K562 (cell line): Measurements from ENCODE around the gene ACACB. TPM values are rescaled to one million over a fixed set of nuclear protein-coding genes. Genes with fewer than 3 reads are reported as not detected.

ENCODE experiments used
- BRCA1 ChIP-seq, 2 experiments: fragments of 450-650 bp in 1 of 2; sonication (generic) in 1 of 2; formaldehyde crosslinking in 1 of 2; IDR thresholded peaks; 2 replicates each; pipeline versions ENCODE4 v1.5.0 to v1.6.1; 2017 to 2020; ENCODE audit warnings: mild to moderate bottlenecking in 1 of 2, missing genetic modification reagents in 1 of 2
- CREBBP ChIP-seq: IDR thresholded peaks from one replicate; pipeline ENCODE4 v1.6.1; 2012; ENCODE audit warnings: low read depth, mild to moderate bottlenecking, control low read depth, inconsistent platforms, low read length
- CTBP1 ChIP-seq: fragments of 450-650 bp; IDR thresholded peaks from 2 replicates; pipeline ENCODE4 v1.6.1; 2016; ENCODE audit warnings: borderline replicate concordance
- ESRRB ChIP-seq: fragments of 250-450 bp; sonication (Bioruptor Pico); IDR thresholded peaks from 2 replicates; pipeline ENCODE4 v1.5.0; 2020; ENCODE audit warnings: mild to moderate bottlenecking, moderate library complexity, borderline replicate concordance
- NFIC ChIP-seq: fragments of 450-650 bp; IDR thresholded peaks from 2 replicates; pipeline ENCODE4 v1.6.1; 2017; ENCODE audit warnings: mild to moderate bottlenecking, inconsistent platforms
- NONO ChIP-seq, 2 experiments: fragments of 200-400 bp in 1 of 2; fragments of 450-650 bp in 1 of 2; formaldehyde crosslinking in 1 of 2; IDR thresholded peaks; 2 replicates each; pipeline ENCODE4 v1.6.1; 2017; ENCODE audit warnings: low read depth in 2 of 2, mild to moderate bottlenecking in 2 of 2, moderate library complexity in 2 of 2, low read length in 1 of 2
- RFX5 ChIP-seq: IDR thresholded peaks from 2 replicates; pipeline ENCODE4 v1.6.1; 2011; ENCODE audit warnings: low read depth, mild to moderate bottlenecking, improper control_type of control experiment, low read length
- TOE1 ChIP-seq, 2 experiments: fragments of 450-650 bp in 1 of 2; sonication (generic) in 1 of 2; formaldehyde crosslinking in 1 of 2; IDR thresholded peaks; 2 replicates each; pipeline versions ENCODE4 v1.7.1 to v1.8.0; 2016 to 2022; ENCODE audit warnings: borderline replicate concordance in 2 of 2, mild to moderate bottlenecking in 2 of 2, antibody characterized with exemption in 1 of 2, inconsistent platforms in 1 of 2, low read depth in 1 of 2, missing genetic modification reagents in 1 of 2, moderate library complexity in 1 of 2
- polyA plus RNA-seq, 8 experiments: library from polyadenylated mRNA; depleted of rRNA in 4 of 8; stranded (reverse) in 5 of 8; unstranded in 3 of 8; fragments of >200 nt; fragmentation: Nextera tagmentation in 2 of 8; fragmentation: Illumina TruSeq in 1 of 8; extraction: Ambion mirVana in 2 of 8; extraction: Trizol in 1 of 8; gene quantifications; 2 replicates each; pipeline versions ENCODE4 v1.2.1 to v1.2.3, GENCODE V29; 2011 to 2014; ENCODE audit warnings: inconsistent platforms in 1 of 8, missing spikeins in 1 of 8
- total RNA-seq, 7 experiments: library from RNA; depleted of rRNA in 6 of 7; stranded (reverse); fragments of >200 nt in 6 of 7; fragmentation: Illumina TruSeq in 2 of 7; extraction: Trizol in 2 of 7; gene quantifications; 2 replicates each; pipeline versions ENCODE4 v1.2.1 to v1.2.3, GENCODE V29; 2011 to 2021; ENCODE audit warnings: low replicate concordance in 1 of 7
- TF ChIP-seq, protein P1 (sequence below), 2 experiments: fragments of 150-350 bp in 1 of 2; IDR thresholded peaks; 2 replicates each; pipeline ENCODE4 v1.6.1; 2012 to 2016; ENCODE audit warnings: low read depth in 2 of 2, low read length in 2 of 2, mild to moderate bottlenecking in 1 of 2, moderate library complexity in 1 of 2
- TF ChIP-seq, protein P2 (sequence below): fragments of 250-450 bp; sonication (Bioruptor Pico); IDR thresholded peaks from 2 replicates; pipeline ENCODE4 v1.8.0; 2022; ENCODE audit warnings: moderate library complexity, mild to moderate bottlenecking, inconsistent platforms
- TF ChIP-seq, protein P3 (sequence below): sonication (generic); formaldehyde crosslinking; IDR thresholded peaks from 2 replicates; pipeline ENCODE4 v1.8.1; 2023; ENCODE audit warnings: mild to moderate bottlenecking, missing genetic modification reagents, moderate library complexity
- TF ChIP-seq, protein P4 (sequence below), 2 experiments: IDR thresholded peaks in 1 of 2; conservative IDR thresholded peaks in 1 of 2; 2 replicates each; pipeline ENCODE4 v1.6.1; 2016; ENCODE audit warnings: low read depth in 2 of 2, mild to moderate bottlenecking in 1 of 2, missing compliant biosample characterization in 1 of 2, missing genetic modification characterization in 1 of 2, moderate library complexity in 1 of 2
- TF ChIP-seq, protein P5 (sequence below): sonication (generic); formaldehyde crosslinking; IDR thresholded peaks from 2 replicates; pipeline ENCODE4 v1.8.1; 2023; ENCODE audit warnings: mild to moderate bottlenecking, missing genetic modification reagents

Gene ACACB
- total and polyA plus RNA-seq, 9 of the 15 experiments (the other 6 are each of a cell fraction or from before 2014, with no cell fraction given), result 0.10 to 2.5 (median 0.83) TPM

DNA sequence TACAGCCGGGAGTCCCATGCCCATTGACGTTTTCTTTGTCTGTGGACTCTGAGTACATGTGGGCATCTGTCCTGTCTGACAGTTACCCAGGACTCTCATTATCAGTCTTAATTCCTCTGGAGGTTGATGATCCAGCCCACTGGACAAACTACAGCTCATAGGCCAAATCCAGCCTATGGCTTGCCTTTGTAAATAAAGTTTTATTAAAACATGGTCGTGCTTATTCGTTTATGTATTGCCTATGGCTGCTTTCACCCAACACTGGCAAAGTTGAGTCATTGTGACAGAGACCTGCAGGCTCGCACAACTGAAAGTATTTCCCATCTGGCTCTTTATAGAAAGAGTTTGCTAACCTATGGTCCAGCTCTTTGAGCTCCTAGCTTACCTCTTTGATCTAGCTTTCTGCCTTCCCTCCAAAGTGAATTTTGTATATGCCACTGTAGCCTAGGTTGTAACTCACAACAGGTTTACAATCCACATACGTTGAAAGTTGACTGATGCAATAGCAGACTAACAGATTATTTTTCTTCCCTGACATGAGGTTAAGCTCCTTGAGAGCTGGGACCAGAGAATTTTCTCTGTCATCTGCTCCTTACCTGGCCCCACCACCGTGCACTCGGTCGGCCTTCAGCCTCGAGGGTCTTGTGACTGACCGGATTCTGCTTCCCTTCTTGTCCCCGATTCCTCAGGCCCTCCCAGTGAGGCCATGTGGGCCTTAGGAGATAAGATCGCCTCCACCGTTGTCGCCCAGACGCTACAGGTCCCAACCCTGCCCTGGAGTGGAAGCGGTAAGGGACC, 57.3 kb downstream of the ACACB start (continued):
- TF ChIP-seq TOE1 (IDR thresholded peaks at IDR 0.05; ENCODE audit: borderline replicate concordance) (no peak), TOE1 (CRISPR knock-in tag; IDR thresholded peaks at IDR 0.05; ENCODE audit: borderline replicate concordance, low read depth) (no peak), NONO (IDR thresholded peaks at IDR 0.05; ENCODE audit: low read depth in 2 of 2, low read length in 1 of 2) (no peak), CTBP1 (0 out of 2 replicates have a peak, but pooled peaks have one; percentile 48), BRCA1 (IDR thresholded peaks at IDR 0.05) (no peak), BRCA1 (CRISPR knock-in tag; IDR thresholded peaks at IDR 0.05) (no peak), NFIC (no peak), ESRRB (CRISPR knock-in tag) (no peak), CREBBP (no peak), RFX5 (no peak)
- TF ChIP-seq, protein P1, sequence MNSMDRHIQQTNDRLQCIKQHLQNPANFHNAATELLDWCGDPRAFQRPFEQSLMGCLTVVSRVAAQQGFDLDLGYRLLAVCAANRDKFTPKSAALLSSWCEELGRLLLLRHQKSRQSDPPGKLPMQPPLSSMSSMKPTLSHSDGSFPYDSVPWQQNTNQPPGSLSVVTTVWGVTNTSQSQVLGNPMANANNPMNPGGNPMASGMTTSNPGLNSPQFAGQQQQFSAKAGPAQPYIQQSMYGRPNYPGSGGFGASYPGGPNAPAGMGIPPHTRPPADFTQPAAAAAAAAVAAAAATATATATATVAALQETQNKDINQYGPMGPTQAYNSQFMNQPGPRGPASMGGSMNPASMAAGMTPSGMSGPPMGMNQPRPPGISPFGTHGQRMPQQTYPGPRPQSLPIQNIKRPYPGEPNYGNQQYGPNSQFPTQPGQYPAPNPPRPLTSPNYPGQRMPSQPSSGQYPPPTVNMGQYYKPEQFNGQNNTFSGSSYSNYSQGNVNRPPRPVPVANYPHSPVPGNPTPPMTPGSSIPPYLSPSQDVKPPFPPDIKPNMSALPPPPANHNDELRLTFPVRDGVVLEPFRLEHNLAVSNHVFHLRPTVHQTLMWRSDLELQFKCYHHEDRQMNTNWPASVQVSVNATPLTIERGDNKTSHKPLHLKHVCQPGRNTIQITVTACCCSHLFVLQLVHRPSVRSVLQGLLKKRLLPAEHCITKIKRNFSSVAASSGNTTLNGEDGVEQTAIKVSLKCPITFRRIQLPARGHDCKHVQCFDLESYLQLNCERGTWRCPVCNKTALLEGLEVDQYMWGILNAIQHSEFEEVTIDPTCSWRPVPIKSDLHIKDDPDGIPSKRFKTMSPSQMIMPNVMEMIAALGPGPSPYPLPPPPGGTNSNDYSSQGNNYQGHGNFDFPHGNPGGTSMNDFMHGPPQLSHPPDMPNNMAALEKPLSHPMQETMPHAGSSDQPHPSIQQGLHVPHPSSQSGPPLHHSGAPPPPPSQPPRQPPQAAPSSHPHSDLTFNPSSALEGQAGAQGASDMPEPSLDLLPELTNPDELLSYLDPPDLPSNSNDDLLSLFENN (IDR thresholded peaks at IDR 0.05; ENCODE audit: low read depth in 2 of 2, low read length in 2 of 2), result no peak
- TF ChIP-seq, protein P2, sequence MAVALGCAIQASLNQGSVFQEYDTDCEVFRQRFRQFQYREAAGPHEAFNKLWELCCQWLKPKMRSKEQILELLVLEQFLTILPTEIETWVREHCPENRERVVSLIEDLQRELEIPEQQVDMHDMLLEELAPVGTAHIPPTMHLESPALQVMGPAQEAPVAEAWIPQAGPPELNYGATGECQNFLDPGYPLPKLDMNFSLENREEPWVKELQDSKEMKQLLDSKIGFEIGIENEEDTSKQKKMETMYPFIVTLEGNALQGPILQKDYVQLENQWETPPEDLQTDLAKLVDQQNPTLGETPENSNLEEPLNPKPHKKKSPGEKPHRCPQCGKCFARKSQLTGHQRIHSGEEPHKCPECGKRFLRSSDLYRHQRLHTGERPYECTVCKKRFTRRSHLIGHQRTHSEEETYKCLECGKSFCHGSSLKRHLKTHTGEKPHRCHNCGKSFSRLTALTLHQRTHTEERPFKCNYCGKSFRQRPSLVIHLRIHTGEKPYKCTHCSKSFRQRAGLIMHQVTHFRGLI, result peak; percentile 84; the same call in 1 of the 2 replicates
- TF ChIP-seq, protein P3, sequence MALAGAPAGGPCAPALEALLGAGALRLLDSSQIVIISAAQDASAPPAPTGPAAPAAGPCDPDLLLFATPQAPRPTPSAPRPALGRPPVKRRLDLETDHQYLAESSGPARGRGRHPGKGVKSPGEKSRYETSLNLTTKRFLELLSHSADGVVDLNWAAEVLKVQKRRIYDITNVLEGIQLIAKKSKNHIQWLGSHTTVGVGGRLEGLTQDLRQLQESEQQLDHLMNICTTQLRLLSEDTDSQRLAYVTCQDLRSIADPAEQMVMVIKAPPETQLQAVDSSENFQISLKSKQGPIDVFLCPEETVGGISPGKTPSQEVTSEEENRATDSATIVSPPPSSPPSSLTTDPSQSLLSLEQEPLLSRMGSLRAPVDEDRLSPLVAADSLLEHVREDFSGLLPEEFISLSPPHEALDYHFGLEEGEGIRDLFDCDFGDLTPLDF (CRISPR knock-in tag), result no peak
- TF ChIP-seq, protein P4, sequence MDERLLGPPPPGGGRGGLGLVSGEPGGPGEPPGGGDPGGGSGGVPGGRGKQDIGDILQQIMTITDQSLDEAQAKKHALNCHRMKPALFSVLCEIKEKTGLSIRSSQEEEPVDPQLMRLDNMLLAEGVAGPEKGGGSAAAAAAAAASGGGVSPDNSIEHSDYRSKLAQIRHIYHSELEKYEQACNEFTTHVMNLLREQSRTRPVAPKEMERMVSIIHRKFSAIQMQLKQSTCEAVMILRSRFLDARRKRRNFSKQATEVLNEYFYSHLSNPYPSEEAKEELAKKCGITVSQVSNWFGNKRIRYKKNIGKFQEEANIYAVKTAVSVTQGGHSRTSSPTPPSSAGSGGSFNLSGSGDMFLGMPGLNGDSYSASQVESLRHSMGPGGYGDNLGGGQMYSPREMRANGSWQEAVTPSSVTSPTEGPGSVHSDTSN (CRISPR knock-in tag; IDR thresholded peaks at IDR 0.05; ENCODE audit: low read depth), result no peak
- TF ChIP-seq, protein P4 (tag; conservative IDR thresholded peaks at IDR 0.05; ENCODE audit: low read depth), result peak; percentile 32; the same call in 1 of the 2 replicates
- TF ChIP-seq, protein P5, sequence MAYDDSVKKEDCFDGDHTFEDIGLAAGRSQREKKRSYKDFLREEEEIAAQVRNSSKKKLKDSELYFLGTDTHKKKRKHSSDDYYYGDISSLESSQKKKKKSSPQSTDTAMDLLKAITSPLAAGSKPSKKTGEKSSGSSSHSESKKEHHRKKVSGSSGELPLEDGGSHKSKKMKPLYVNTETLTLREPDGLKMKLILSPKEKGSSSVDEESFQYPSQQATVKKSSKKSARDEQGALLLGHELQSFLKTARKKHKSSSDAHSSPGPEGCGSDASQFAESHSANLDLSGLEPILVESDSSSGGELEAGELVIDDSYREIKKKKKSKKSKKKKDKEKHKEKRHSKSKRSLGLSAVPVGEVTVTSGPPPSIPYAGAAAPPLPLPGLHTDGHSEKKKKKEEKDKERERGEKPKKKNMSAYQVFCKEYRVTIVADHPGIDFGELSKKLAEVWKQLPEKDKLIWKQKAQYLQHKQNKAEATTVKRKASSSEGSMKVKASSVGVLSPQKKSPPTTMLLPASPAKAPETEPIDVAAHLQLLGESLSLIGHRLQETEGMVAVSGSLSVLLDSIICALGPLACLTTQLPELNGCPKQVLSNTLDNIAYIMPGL (CRISPR knock-in tag), result no peak
